ENCODE measurements around the gene SKI.
"Not testable (repeated sequence)": the region's sequence is repeated elsewhere in the genome, so short reads cannot be mapped to it uniquely, and the experiment has no call there.

SKI gene

GRCh38 chr1:2259668-2260402 lies 31.7 kb downstream of the SKI start:
- POLR2A ChIA-PET: interaction anchor here (1.0 to 2.3 kb wide), 3 partner anchors 18 to 41 kb away, joined by 5 to 17 read pairs (median 5); no protein-coding TSS in a partner anchor
- WGBS (ENCODE audit: insufficient coverage): 95% methylated on average over 28 of the region's 28 CpGs
- peaks cover 0 to 23% (median 14%) of the 10 kb centered on the region in 4 experiments for H3K4me1 ChIP-seq (ENCODE audit: control extremely low read depth in 1 of 4, control insufficient read depth in 4 of 4, insufficient read depth in 4 of 4, low read length in 3 of 4)

GRCh38 chr1:2260470-2260869 lies 32.4 kb downstream of the SKI start:
- not testable (repeated sequence) for H3K9me3 ChIP-seq (ENCODE audit: control extremely low read depth in 1 of 5, control insufficient read depth in 4 of 5, insufficient read depth in 2 of 5, low read depth in 1 of 5, low read length in 4 of 5); H3K27ac ChIP-seq (ENCODE audit: insufficient read depth in 1 of 2, low read depth in 1 of 2, low read length in 2 of 2, poor library complexity in 1 of 2, severe bottlenecking in 2 of 2); H3K27me3 ChIP-seq (replicated peaks in 2 of 5; ENCODE audit: control insufficient read depth in 4 of 5, insufficient read depth in 5 of 5, low read length in 4 of 5); H3K36me3 ChIP-seq (ENCODE audit: control insufficient read depth in 4 of 4, insufficient read depth in 4 of 4, low read length in 3 of 4); DNase-seq; H3K4me3 ChIP-seq (ENCODE audit: control insufficient read depth in 1 of 7, extremely low read depth in 1 of 7, insufficient read depth in 4 of 7, low read depth in 2 of 7, low read length in 6 of 7)
- H3K4me1 ChIP-seq (ENCODE audit: control extremely low read depth in 1 of 4, control insufficient read depth in 4 of 4, insufficient read depth in 4 of 4, low read length in 3 of 4): peaks cover 0 to 17% (median 10%) of the 10 kb centered on the region in 4 experiments
- 94% methylated on average over 7 of the region's 7 CpGs for WGBS (ENCODE audit: insufficient coverage)
- ChIA-PET POLR2A (interaction anchor here (1.5 kb wide), 1 partner anchor 40 kb away, joined by 5 read pairs; no protein-coding TSS in a partner anchor), CTCF (interaction anchor here (0.8 to 1.4 kb wide), 3 partner anchors 16 to 61 kb away, joined by 3 to 7 read pairs (median 3); no protein-coding TSS in a partner anchor)

More at GRCh38 chr1:2259668-2260402, 31.7 kb downstream of the SKI start:
- CTCF ChIA-PET: interaction anchor here (0.8 to 2.4 kb wide), 5 partner anchors 16 to 62 kb away, joined by 3 to 11 read pairs (median 7); no protein-coding TSS in a partner anchor
- Histone ChIP-seq H3K36me3 (ENCODE audit: control insufficient read depth in 4 of 4, insufficient read depth in 4 of 4, low read length in 3 of 4) (no peaks in the 10 kb centered on the region), H3K27me3 (replicated peaks in 2 of 5; ENCODE audit: control insufficient read depth in 4 of 5, insufficient read depth in 5 of 5, low read length in 4 of 5) (no peaks in the 10 kb centered on the region), H3K9me3 (ENCODE audit: control extremely low read depth in 1 of 5, control insufficient read depth in 4 of 5, insufficient read depth in 2 of 5, low read depth in 1 of 5, low read length in 4 of 5) (peaks cover 0 to 4% (median 0%) of the 10 kb centered on the region in 5 experiments), H3K4me3 (ENCODE audit: control insufficient read depth in 1 of 7, extremely low read depth in 1 of 7, insufficient read depth in 4 of 7, low read depth in 2 of 7, low read length in 6 of 7) (no peak overlapping the region), H3K27ac (ENCODE audit: insufficient read depth in 1 of 2, low read depth in 1 of 2, low read length in 2 of 2, poor library complexity in 1 of 2, severe bottlenecking in 2 of 2) (no peak overlapping the region)
- DNase-seq: no peak

GRCh38 chr1:2260917-2261316 lies 32.8 kb downstream of the SKI start:
- Histone ChIP-seq H3K27me3 (replicated peaks in 2 of 5; ENCODE audit: control insufficient read depth in 4 of 5, insufficient read depth in 5 of 5, low read length in 4 of 5) (no peaks in the 10 kb centered on the region), H3K36me3 (ENCODE audit: control insufficient read depth in 4 of 4, insufficient read depth in 4 of 4, low read length in 3 of 4) (no peaks in the 10 kb centered on the region), H3K4me3 (ENCODE audit: control insufficient read depth in 1 of 7, extremely low read depth in 1 of 7, insufficient read depth in 4 of 7, low read depth in 2 of 7, low read length in 6 of 7) (no peak overlapping the region), H3K9me3 (ENCODE audit: control extremely low read depth in 1 of 5, control insufficient read depth in 4 of 5, insufficient read depth in 2 of 5, low read depth in 1 of 5, low read length in 4 of 5) (no peaks in the 10 kb centered on the region), H3K4me1 (ENCODE audit: control extremely low read depth in 1 of 4, control insufficient read depth in 4 of 4, insufficient read depth in 4 of 4, low read length in 3 of 4) (peaks cover 0 to 17% (median 12%) of the 10 kb centered on the region in 4 experiments), H3K27ac (ENCODE audit: insufficient read depth in 1 of 2, low read depth in 1 of 2, low read length in 2 of 2, poor library complexity in 1 of 2, severe bottlenecking in 2 of 2) (no peak overlapping the region)
- no peak for DNase-seq
- POLR2A ChIA-PET: interaction anchor here (1.0 to 1.5 kb wide), 2 partner anchors 15 to 39 kb away, joined by 3 to 5 read pairs; no protein-coding TSS in a partner anchor
- 100% methylated on average over 4 of the region's 4 CpGs for WGBS (ENCODE audit: insufficient coverage)
- CTCF ChIA-PET: interaction anchor here (0.8 to 1.4 kb wide), 4 partner anchors 15 to 61 kb away, joined by 3 to 7 read pairs (median 3); no protein-coding TSS in a partner anchor

GRCh38 chr1:2261476-2262395 lies 33.6 kb downstream of the SKI start:
- H3K27me3 ChIP-seq (replicated peaks in 2 of 5; ENCODE audit: control insufficient read depth in 4 of 5, insufficient read depth in 5 of 5, low read length in 4 of 5); H3K4me3 ChIP-seq (ENCODE audit: control insufficient read depth in 1 of 7, extremely low read depth in 1 of 7, insufficient read depth in 4 of 7, low read depth in 2 of 7, low read length in 6 of 7); H3K36me3 ChIP-seq (ENCODE audit: control insufficient read depth in 4 of 4, insufficient read depth in 4 of 4, low read length in 3 of 4); H3K27ac ChIP-seq (ENCODE audit: insufficient read depth in 1 of 2, low read depth in 1 of 2, low read length in 2 of 2, poor library complexity in 1 of 2, severe bottlenecking in 2 of 2); H3K9me3 ChIP-seq (ENCODE audit: control extremely low read depth in 1 of 5, control insufficient read depth in 4 of 5, insufficient read depth in 2 of 5, low read depth in 1 of 5, low read length in 4 of 5); DNase-seq: not testable (repeated sequence)
- POLR2A ChIA-PET: interaction anchor here (1.0 to 1.5 kb wide), 2 partner anchors 14 to 38 kb away, joined by 3 to 5 read pairs; no protein-coding TSS in a partner anchor
- peaks cover 0 to 19% (median 7%) of the 10 kb centered on the region in 4 experiments for H3K4me1 ChIP-seq (ENCODE audit: control extremely low read depth in 1 of 4, control insufficient read depth in 4 of 4, insufficient read depth in 4 of 4, low read length in 3 of 4)
- CTCF ChIA-PET: interaction anchor here (0.9 to 1.4 kb wide), 2 partner anchors 14 to 30 kb away, joined by 3 to 7 read pairs; no protein-coding TSS in a partner anchor
- 98% methylated on average over 13 of the region's 25 CpGs for WGBS (ENCODE audit: insufficient coverage)

GRCh38 chr1:2266301-2266975 lies 38.3 kb downstream of the SKI start:
- no peak overlapping the region for H3K4me3 ChIP-seq (ENCODE audit: control insufficient read depth in 1 of 7, extremely low read depth in 1 of 7, insufficient read depth in 4 of 7, low read depth in 2 of 7, low read length in 6 of 7)
- POLR2A ChIA-PET: interaction anchor here (0.7 to 1.3 kb wide), 4 partner anchors 10 to 35 kb away, joined by 3 to 6 read pairs (median 4); no protein-coding TSS in a partner anchor
- no peak overlapping the region for H3K27ac ChIP-seq (ENCODE audit: insufficient read depth in 1 of 2, low read depth in 1 of 2, low read length in 2 of 2, poor library complexity in 1 of 2, severe bottlenecking in 2 of 2)

More at GRCh38 chr1:2266301-2266975, 38.3 kb downstream of the SKI start:
- Histone ChIP-seq H3K27me3 (replicated peaks in 2 of 5; ENCODE audit: control insufficient read depth in 4 of 5, insufficient read depth in 5 of 5, low read length in 4 of 5) (no peaks in the 10 kb centered on the region), H3K9me3 (ENCODE audit: control extremely low read depth in 1 of 5, control insufficient read depth in 4 of 5, insufficient read depth in 2 of 5, low read depth in 1 of 5, low read length in 4 of 5) (no peaks in the 10 kb centered on the region), H3K4me1 (ENCODE audit: control extremely low read depth in 1 of 4, control insufficient read depth in 4 of 4, insufficient read depth in 4 of 4, low read length in 3 of 4) (peaks cover 0 to 15% (median 0%) of the 10 kb centered on the region in 4 experiments), H3K36me3 (ENCODE audit: control insufficient read depth in 4 of 4, insufficient read depth in 4 of 4, low read length in 3 of 4) (peaks cover 0 to 3% (median 0%) of the 10 kb centered on the region in 4 experiments)
- no peak for DNase-seq
- CTCF ChIA-PET: interaction anchor here (1.0 to 2.0 kb wide), 8 partner anchors 9 to 49 kb away, joined by 3 to 8 read pairs (median 4); no protein-coding TSS in a partner anchor
- WGBS (ENCODE audit: insufficient coverage): over 99% methylated on average over 15 of the region's 16 CpGs
